Progenitor cell of endocrine pancreas (in vitro differentiated cells): ENCODE measurements around the gene CGNL1. TPM values are rescaled to one million over a fixed set of nuclear protein-coding genes. Genes with fewer than 3 reads are reported as not detected.

ENCODE experiments used
- DNase-seq: peaks from one replicate; pipeline ENCODE4 v3.0.0; 2021; ENCODE audit warnings: low spot score; ENCODE audit not compliant: unreplicated experiment
- H3K27ac Mint-ChIP-seq: 2 replicates; pipeline ENCODE4 v1.8.0; 2021; ENCODE audit warnings: mild to moderate bottlenecking, moderate library complexity, mixed read lengths
- H3K27me3 Mint-ChIP-seq: 2 replicates; pipeline ENCODE4 v1.8.0; 2021; ENCODE audit warnings: mixed read lengths
- H3K36me3 Mint-ChIP-seq: 2 replicates; pipeline ENCODE4 v1.8.0; 2022; ENCODE audit warnings: mixed read lengths; ENCODE audit not compliant: insufficient read depth
- H3K4me1 Mint-ChIP-seq: 2 replicates; pipeline ENCODE4 v1.8.0; 2021; ENCODE audit warnings: low read depth, mixed read lengths
- H3K4me3 Mint-ChIP-seq: 2 replicates; pipeline ENCODE4 v1.8.0; 2021; ENCODE audit warnings: low read depth, mild to moderate bottlenecking, moderate library complexity, mixed read lengths
- H3K9me3 Mint-ChIP-seq: 2 replicates; pipeline ENCODE4 v1.8.0; 2021; ENCODE audit warnings: low read depth, mixed read lengths
- CTCF ChIP-seq: fragments of 200-600 bp; sonication (generic); IDR thresholded peaks from one replicate; pipeline ENCODE4 v1.5.0; 2021; ENCODE audit warnings: antibody characterized with exemption, mild to moderate bottlenecking; ENCODE audit not compliant: unreplicated experiment
- total RNA-seq: library from RNA; stranded (reverse); gene quantifications from 2 replicates; pipeline ENCODE4 v1.2.1, GENCODE V29; 2021

Gene CGNL1
- total RNA-seq, 1 donor from 2014 or later = 41.9 TPM

- Mint-ChIP-seq H3K9me3 (peaks cover 4% of the 10 kb centered on the region), H3K4me3 (no peak overlapping the region), H3K4me1 (peaks cover 10% of the 10 kb centered on the region), H3K27me3 (no peaks in the 10 kb centered on the region), H3K36me3 (no peaks in the 10 kb centered on the region), H3K27ac (no peak overlapping the region)
- DNase-seq = no peak
- TF ChIP-seq CTCF = no peak
Measured at GRCh38 chr15:57343498-57343897, 32.8 kb upstream of the CGNL1 start.

- DNase-seq = no peak
- no peaks in the 10 kb centered on the region for H3K27me3 Mint-ChIP-seq
- TF ChIP-seq CTCF = no peak
- H3K36me3 Mint-ChIP-seq = no peaks in the 10 kb centered on the region
- H3K27ac Mint-ChIP-seq = no peak overlapping the region
- H3K4me3 Mint-ChIP-seq = no peak overlapping the region
- peaks cover 9% of the 10 kb centered on the region for H3K9me3 Mint-ChIP-seq
- peaks cover 9% of the 10 kb centered on the region for H3K4me1 Mint-ChIP-seq
Measured at GRCh38 chr15:57344282-57344681, 32.0 kb upstream of the CGNL1 start.

GRCh38 chr15:57345584-57345983 lies 30.7 kb upstream of the CGNL1 start:
- H3K4me3 Mint-ChIP-seq = no peak overlapping the region
- DNase-seq = no peak
- no peaks in the 10 kb centered on the region for H3K36me3 Mint-ChIP-seq
- H3K27ac Mint-ChIP-seq = no peak overlapping the region
- H3K4me1 Mint-ChIP-seq = peaks cover 9% of the 10 kb centered on the region
- TF ChIP-seq CTCF = peak; percentile 35
- peaks cover 9% of the 10 kb centered on the region for H3K9me3 Mint-ChIP-seq
- H3K27me3 Mint-ChIP-seq = no peaks in the 10 kb centered on the region

- Mint-ChIP-seq H3K27ac (no peak overlapping the region), H3K27me3 (no peaks in the 10 kb centered on the region), H3K36me3 (no peaks in the 10 kb centered on the region), H3K9me3 (peaks cover 9% of the 10 kb centered on the region), H3K4me3 (no peak overlapping the region), H3K4me1 (peaks cover 7% of the 10 kb centered on the region)
- DNase-seq = no peak
- no peak for TF ChIP-seq CTCF
Measured at GRCh38 chr15:57348081-57348480, 28.2 kb upstream of the CGNL1 start.

GRCh38 chr15:57352535-57353316 lies 23.6 kb upstream of the CGNL1 start:
- Mint-ChIP-seq H3K4me1 (peaks cover 4% of the 10 kb centered on the region), H3K4me3 (no peak overlapping the region), H3K27ac (no peak overlapping the region), H3K9me3 (peaks cover 6% of the 10 kb centered on the region), H3K36me3 (no peaks in the 10 kb centered on the region), H3K27me3 (no peaks in the 10 kb centered on the region)
- TF ChIP-seq CTCF = no peak
- DNase-seq = no peak
